ENCODE measurements around the gene STMN1. TPM values are rescaled to one million over a fixed set of nuclear protein-coding genes. Genes with fewer than 3 reads are reported as not detected.

The STMN1 gene
- total and polyA plus RNA-seq, 2 experiments from 2014 or later: 227 to 1,890 TPM

- Histone ChIP-seq H3K36me3 (ENCODE audit: insufficient read depth) (no peaks in the 10 kb centered on the region), H2AFZ (no peak overlapping the region), H3K27me3 (ENCODE audit: insufficient read depth) (no peaks in the 10 kb centered on the region), H3K4me3 (no peak overlapping the region), H4K20me1 (replicated peaks; ENCODE audit: insufficient read depth) (no peaks in the 10 kb centered on the region), H3K27ac (ENCODE audit: low read depth) (no peak overlapping the region), H3F3A (replicated peaks; ENCODE audit: low read depth) (no peaks in the 10 kb centered on the region), H3K79me2 (replicated peaks; ENCODE audit: insufficient read depth) (no peaks in the 10 kb centered on the region), H3K4me1 (ENCODE audit: insufficient read depth) (peaks cover 26% of the 10 kb centered on the region), H3K4me2 (peak overlapping the region; percentile 57; the same call in 1 of the 2 replicates), H3K9me2 (ENCODE audit: insufficient read depth) (no peaks in the 10 kb centered on the region)
- no peaks in the 10 kb centered on the region for H3K9me3 Mint-ChIP-seq
- TF ChIP-seq ZNF331 (CRISPR knock-in tag; IDR thresholded peaks at IDR 0.05; ENCODE audit: low read depth) (no peak), ETS1 (IDR thresholded peaks at IDR 0.05) (no peak), STAT1 (IDR thresholded peaks at IDR 0.05; ENCODE audit: unreplicated experiment) (no peak), JUNB (IDR thresholded peaks at IDR 0.05; ENCODE audit: unreplicated experiment) (no peak), CTCF (conservative IDR thresholded peaks at IDR 0.05; ENCODE audit: low read depth in 2 of 2) (no peak), NANOG (IDR thresholded peaks at IDR 0.05; ENCODE audit: borderline replicate concordance) (no peak), REST (IDR thresholded peaks at IDR 0.05; ENCODE audit: unreplicated experiment) (no peak), POLR2AphosphoS5 (IDR thresholded peaks at IDR 0.05; ENCODE audit: low read depth) (no peak), ZNF114 (CRISPR knock-in tag; IDR thresholded peaks at IDR 0.05) (no peak), EZH2phosphoT487 (IDR thresholded peaks at IDR 0.05; ENCODE audit: unreplicated experiment) (no peak), EZH2 (IDR thresholded peaks at IDR 0.05; ENCODE audit: low read depth, unreplicated experiment) (no peak), ZNF462 (CRISPR knock-in tag; IDR thresholded peaks at IDR 0.05) (no peak), CREB1 (CRISPR knock-in tag; IDR thresholded peaks at IDR 0.05; ENCODE audit: low read depth) (no peak)
- peak overlapping the region; percentile 3 for H3K27ac Mint-ChIP-seq
- H3K4me1 Mint-ChIP-seq: peaks cover 22% of the 10 kb centered on the region
- ATAC-seq (peak; percentile 78), DNase-seq (ENCODE audit: low spot score) (peak; percentile 69)
- H3K36me3 Mint-ChIP-seq (ENCODE audit: low read depth): peaks cover 2% of the 10 kb centered on the region; the same call in 1 of the 3 replicates
- no peaks in the 10 kb centered on the region for H3K27me3 Mint-ChIP-seq (ENCODE audit: insufficient read depth, low read depth, poor library complexity)
- H3K4me3 Mint-ChIP-seq: no peak overlapping the region
Observed at GRCh38 chr1:25867210-25867991, 38.8 kb downstream of the STMN1 start.

Data from GM23338 (cell line).